Measurements from ENCODE around the gene NOSIP.

DNA sequence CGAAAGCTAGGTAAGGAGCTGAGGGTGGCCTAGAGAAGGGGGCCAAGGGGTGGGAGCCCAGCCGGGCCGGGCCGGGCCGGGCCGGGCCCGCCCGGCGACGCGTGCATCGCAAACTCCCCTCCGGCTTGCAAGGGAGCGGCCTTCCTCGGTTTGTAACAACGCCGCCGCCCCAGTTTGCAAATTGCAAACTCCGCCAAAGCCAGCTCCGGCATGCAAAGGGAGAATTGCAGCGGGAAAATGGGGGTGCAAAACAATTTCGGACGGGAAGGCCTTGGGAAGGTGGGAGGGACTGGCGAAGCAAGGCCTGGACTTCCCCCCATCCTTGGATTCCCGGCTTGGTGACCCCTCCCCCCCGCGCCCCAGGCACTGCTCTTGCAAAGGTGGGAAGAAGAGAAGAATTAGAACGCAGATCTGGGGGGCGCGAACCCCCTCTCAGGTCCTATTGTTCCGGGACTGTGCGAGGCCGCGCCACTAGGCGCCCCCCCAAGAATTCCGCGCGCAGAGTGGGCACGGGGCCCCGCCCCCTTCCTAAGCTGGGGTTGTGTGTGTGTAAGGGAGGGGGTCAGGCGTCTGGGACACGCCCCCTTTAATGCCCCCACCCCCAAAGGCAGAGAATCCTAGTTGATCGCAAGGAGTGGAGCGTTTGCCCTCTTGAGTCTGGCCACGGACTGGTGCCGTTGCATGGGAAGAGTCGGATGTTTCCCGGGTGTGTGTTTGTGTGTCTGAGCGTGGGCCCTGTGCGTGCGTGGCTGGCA is 11.6 kb upstream of the NOSIP start:
- TF ChIP-seq, protein P1, sequence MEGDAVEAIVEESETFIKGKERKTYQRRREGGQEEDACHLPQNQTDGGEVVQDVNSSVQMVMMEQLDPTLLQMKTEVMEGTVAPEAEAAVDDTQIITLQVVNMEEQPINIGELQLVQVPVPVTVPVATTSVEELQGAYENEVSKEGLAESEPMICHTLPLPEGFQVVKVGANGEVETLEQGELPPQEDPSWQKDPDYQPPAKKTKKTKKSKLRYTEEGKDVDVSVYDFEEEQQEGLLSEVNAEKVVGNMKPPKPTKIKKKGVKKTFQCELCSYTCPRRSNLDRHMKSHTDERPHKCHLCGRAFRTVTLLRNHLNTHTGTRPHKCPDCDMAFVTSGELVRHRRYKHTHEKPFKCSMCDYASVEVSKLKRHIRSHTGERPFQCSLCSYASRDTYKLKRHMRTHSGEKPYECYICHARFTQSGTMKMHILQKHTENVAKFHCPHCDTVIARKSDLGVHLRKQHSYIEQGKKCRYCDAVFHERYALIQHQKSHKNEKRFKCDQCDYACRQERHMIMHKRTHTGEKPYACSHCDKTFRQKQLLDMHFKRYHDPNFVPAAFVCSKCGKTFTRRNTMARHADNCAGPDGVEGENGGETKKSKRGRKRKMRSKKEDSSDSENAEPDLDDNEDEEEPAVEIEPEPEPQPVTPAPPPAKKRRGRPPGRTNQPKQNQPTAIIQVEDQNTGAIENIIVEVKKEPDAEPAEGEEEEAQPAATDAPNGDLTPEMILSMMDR (IDR thresholded peaks at IDR 0.05): no peak
- TF ChIP-seq, protein P2, sequence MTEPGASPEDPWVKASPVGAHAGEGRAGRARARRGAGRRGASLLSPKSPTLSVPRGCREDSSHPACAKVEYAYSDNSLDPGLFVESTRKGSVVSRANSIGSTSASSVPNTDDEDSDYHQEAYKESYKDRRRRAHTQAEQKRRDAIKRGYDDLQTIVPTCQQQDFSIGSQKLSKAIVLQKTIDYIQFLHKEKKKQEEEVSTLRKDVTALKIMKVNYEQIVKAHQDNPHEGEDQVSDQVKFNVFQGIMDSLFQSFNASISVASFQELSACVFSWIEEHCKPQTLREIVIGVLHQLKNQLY (CRISPR knock-in tag; IDR thresholded peaks at IDR 0.05): no peak
- TF ChIP-seq CREM (CRISPR knock-in tag; IDR thresholded peaks at IDR 0.05): no peak
- TF ChIP-seq, protein P3, sequence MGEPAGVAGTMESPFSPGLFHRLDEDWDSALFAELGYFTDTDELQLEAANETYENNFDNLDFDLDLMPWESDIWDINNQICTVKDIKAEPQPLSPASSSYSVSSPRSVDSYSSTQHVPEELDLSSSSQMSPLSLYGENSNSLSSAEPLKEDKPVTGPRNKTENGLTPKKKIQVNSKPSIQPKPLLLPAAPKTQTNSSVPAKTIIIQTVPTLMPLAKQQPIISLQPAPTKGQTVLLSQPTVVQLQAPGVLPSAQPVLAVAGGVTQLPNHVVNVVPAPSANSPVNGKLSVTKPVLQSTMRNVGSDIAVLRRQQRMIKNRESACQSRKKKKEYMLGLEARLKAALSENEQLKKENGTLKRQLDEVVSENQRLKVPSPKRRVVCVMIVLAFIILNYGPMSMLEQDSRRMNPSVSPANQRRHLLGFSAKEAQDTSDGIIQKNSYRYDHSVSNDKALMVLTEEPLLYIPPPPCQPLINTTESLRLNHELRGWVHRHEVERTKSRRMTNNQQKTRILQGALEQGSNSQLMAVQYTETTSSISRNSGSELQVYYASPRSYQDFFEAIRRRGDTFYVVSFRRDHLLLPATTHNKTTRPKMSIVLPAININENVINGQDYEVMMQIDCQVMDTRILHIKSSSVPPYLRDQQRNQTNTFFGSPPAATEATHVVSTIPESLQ (CRISPR knock-in tag; IDR thresholded peaks at IDR 0.05): no peak
- no peak; the same call in none of the 2 replicates for TF ChIP-seq SP1 (CRISPR knock-in tag; conservative IDR thresholded peaks at IDR 0.05)
- TF ChIP-seq NR2C2 (CRISPR knock-in tag; IDR thresholded peaks at IDR 0.05): no peak
- TF ChIP-seq, protein P4, sequence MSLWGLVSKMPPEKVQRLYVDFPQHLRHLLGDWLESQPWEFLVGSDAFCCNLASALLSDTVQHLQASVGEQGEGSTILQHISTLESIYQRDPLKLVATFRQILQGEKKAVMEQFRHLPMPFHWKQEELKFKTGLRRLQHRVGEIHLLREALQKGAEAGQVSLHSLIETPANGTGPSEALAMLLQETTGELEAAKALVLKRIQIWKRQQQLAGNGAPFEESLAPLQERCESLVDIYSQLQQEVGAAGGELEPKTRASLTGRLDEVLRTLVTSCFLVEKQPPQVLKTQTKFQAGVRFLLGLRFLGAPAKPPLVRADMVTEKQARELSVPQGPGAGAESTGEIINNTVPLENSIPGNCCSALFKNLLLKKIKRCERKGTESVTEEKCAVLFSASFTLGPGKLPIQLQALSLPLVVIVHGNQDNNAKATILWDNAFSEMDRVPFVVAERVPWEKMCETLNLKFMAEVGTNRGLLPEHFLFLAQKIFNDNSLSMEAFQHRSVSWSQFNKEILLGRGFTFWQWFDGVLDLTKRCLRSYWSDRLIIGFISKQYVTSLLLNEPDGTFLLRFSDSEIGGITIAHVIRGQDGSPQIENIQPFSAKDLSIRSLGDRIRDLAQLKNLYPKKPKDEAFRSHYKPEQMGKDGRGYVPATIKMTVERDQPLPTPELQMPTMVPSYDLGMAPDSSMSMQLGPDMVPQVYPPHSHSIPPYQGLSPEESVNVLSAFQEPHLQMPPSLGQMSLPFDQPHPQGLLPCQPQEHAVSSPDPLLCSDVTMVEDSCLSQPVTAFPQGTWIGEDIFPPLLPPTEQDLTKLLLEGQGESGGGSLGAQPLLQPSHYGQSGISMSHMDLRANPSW (CRISPR knock-in tag; conservative IDR thresholded peaks at IDR 0.05; ENCODE audit: low read depth): no peak
- TF ChIP-seq NFYB (CRISPR knock-in tag; conservative IDR thresholded peaks at IDR 0.05; ENCODE audit: low read depth): no peak
- no peak for TF ChIP-seq ZNF396 (CRISPR knock-in tag; IDR thresholded peaks at IDR 0.05; ENCODE audit: borderline replicate concordance)
- TF ChIP-seq, protein P5, sequence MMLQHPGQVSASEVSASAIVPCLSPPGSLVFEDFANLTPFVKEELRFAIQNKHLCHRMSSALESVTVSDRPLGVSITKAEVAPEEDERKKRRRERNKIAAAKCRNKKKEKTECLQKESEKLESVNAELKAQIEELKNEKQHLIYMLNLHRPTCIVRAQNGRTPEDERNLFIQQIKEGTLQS (CRISPR knock-in tag; conservative IDR thresholded peaks at IDR 0.05): no peak
- 0 out of 2 replicates have a peak, but pooled peaks have one; percentile 37 for TF ChIP-seq CREB1 (CRISPR knock-in tag; IDR thresholded peaks at IDR 0.05)
- no peak for TF ChIP-seq TCF7 (CRISPR knock-in tag; IDR thresholded peaks at IDR 0.05; ENCODE audit: low read depth)
- TF ChIP-seq, protein P6, sequence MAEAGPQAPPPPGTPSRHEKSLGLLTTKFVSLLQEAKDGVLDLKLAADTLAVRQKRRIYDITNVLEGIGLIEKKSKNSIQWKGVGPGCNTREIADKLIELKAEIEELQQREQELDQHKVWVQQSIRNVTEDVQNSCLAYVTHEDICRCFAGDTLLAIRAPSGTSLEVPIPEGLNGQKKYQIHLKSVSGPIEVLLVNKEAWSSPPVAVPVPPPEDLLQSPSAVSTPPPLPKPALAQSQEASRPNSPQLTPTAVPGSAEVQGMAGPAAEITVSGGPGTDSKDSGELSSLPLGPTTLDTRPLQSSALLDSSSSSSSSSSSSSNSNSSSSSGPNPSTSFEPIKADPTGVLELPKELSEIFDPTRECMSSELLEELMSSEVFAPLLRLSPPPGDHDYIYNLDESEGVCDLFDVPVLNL (CRISPR knock-in tag; IDR thresholded peaks at IDR 0.05; ENCODE audit: borderline replicate concordance, low read depth): no peak
